GM13977 (cell line): Measurements from ENCODE around the gene ELANE.

Source experiments
- DNase-seq: peaks from one replicate; pipeline ENCODE4 v3.0.0; 2012; ENCODE audit warnings: low spot score
- CTCF ChIP-seq: IDR thresholded peaks from 2 replicates; pipeline ENCODE4 v1.5.1; 2012; ENCODE audit warnings: mild to moderate bottlenecking, control low read depth; ENCODE audit not compliant: insufficient read depth; ENCODE audit errors: extremely low read depth, missing control alignments
- in situ Hi-C: fragments of 300-500 bp; cut with MboI; formaldehyde crosslinking; loops from one replicate; pipeline ENCODE4 v1.12.0; 2022; ENCODE audit warnings: low sequenced_read_pairs, low pct_unique_long_range_greater_than_20kb, mixed read lengths, inconsistent platforms; ENCODE audit not compliant: unreplicated experiment

Gene ELANE

GRCh38 chr19:870963-871401 is 18.9 kb downstream of the ELANE start:
- in situ Hi-C loops, result no loop called here
- no peak for DNase-seq
- TF ChIP-seq CTCF, result no peak

GRCh38 chr19:871446-872265 is 19.6 kb downstream of the ELANE start:
- in situ Hi-C loops, result no loop called here
- no peak for TF ChIP-seq CTCF
- peak; percentile 47 for DNase-seq

- in situ Hi-C loops, result no loop called here
- TF ChIP-seq CTCF, result no peak
- peak; percentile 81 for DNase-seq
Measured at GRCh38 chr19:872266-872951, 20.3 kb downstream of the ELANE start.

- peak; percentile 76 for DNase-seq
- no peak for TF ChIP-seq CTCF
- in situ Hi-C loops, result no loop called here
Measured at GRCh38 chr19:873084-873483, 21.0 kb downstream of the ELANE start.

GRCh38 chr19:873561-874041 is 21.5 kb downstream of the ELANE start:
- TF ChIP-seq CTCF, result no peak
- in situ Hi-C loops, result no loop called here

GRCh38 chr19:875265-875879 is 23.3 kb downstream of the ELANE start:
- no peak for DNase-seq
- in situ Hi-C loops, result no loop called here
- no peak for TF ChIP-seq CTCF

More at GRCh38 chr19:873561-874041, 21.5 kb downstream of the ELANE start:
- no peak for DNase-seq
